ENCODE measurements around the gene TGFA.

TGFA gene

DNA sequence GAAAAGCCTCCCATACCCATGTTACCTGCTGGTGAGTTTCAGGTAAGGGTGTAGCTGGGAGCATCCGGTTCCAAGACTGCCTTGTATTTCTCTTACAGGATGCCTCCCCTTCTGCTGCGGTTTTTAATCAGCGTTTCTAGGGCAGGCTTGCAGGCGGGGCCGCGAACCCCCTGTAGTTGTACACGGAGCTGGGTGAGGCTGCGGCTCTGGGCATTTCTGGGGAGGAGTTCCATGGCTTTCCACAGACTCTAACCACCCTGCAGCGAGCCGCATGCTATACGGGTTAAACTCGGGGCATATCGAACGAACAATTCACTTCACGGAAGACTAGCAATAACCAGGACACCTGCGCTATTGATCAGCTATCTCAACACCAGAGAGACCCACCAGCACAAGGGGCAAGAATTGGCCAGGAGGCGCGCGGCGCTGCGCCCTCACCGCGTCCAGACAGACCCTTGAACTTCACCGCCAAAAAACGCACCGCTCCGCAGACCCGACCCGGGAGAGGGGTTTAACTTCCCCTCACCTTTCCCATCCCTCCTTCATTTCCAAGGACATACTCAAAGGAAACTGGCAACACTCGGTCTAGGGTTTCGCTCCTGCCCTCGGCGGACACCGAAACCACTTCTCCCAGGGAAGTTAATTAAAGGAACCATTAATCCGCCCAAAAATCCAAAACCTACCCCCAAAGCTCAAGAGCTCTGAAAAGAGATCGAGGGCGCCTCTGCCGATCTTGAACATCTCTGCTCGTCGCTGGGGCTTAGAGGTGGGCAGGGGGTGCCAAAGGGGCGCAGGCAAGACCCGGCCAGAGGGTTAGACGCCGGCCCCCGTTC lies 909 bp downstream of the TGFA start:
- DNase-seq (ENCODE audit: low read depth, low spot score), result no peak

- no peak for DNase-seq (ENCODE audit: low read depth, low spot score)
Measured at GRCh38 chr2:70551167-70551566, 2.5 kb downstream of the TGFA start.

DNA sequence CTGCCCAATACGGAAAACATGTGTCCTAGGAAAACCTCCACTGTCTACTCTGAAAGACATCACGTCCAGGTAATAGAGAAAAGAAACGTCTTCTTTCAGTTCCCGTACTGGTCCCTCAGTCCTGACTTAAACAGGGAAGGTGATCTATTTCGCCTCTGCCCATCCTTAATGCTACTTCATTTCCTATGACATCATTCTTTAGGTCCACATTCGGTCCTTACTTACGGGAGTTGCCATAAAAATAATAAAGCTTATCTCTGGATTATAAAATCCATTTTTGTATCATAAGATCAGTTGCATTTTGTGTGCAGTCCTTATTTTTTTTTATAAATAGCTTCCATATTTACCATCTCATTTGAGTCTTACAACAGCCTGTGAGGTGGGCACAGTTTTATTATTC lies 3.7 kb downstream of the TGFA start:
- no peak for DNase-seq (ENCODE audit: low read depth, low spot score)

DNA sequence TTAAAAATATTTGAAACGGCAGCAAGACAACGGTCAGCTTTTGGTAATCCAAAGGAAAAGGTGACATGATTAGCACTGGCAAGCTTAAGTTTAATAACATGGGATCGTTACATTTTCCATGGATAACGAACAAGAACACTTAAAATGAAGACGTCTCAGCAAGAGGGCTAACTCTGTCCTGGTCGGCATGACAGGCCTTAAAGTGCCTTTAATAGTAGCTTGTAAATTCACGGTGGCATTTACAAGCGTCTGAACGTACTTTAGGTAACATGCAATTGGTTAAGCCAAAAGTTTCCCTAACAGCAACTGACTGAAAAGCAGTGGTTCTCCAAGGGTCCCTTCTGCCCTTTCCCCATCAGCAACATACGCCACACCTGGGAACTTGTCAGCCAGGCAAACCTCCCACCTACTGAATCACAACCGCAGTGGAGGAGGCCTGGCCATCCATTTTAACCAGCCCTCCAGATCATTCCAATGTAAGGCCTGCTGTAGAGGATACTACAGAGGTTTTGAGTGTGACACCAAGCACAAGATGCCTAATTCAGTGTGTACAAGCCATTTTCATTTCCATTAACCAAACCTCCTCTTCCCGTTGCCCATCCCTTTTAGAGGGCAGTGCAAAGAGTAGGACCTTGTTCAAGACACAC lies 4.4 kb downstream of the TGFA start:
- no peak for DNase-seq (ENCODE audit: low read depth, low spot score)

GRCh38 chr2:70548233-70548632 lies 5.4 kb downstream of the TGFA start:
- DNase-seq (ENCODE audit: low read depth, low spot score), result no peak

DNA sequence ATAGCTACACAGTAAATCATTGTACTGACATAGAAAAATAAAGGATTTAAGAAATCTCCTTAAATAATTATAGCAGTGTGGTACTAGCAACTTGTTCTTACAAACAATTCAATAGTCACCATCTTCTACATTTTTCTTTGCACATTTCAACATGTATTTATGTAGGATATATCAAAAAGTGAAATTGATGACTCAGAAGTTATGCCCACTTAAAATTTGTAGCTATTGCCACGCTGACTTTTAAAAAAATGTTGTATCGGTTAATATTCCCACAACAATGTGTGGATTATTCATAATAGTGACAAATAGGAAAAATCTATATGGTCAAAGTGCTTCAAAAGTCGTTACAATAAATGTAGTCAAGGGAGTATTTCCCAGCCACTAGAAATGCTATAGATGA lies 6.7 kb downstream of the TGFA start:
- DNase-seq (ENCODE audit: low read depth, low spot score), result no peak

- DNase-seq (ENCODE audit: low read depth, low spot score), result no peak
Measured at GRCh38 chr2:70546376-70546775, 7.2 kb downstream of the TGFA start.

GRCh38 chr2:70541481-70542020 lies 12.1 kb downstream of the TGFA start:
- no peak for DNase-seq (ENCODE audit: low read depth, low spot score)

DNA sequence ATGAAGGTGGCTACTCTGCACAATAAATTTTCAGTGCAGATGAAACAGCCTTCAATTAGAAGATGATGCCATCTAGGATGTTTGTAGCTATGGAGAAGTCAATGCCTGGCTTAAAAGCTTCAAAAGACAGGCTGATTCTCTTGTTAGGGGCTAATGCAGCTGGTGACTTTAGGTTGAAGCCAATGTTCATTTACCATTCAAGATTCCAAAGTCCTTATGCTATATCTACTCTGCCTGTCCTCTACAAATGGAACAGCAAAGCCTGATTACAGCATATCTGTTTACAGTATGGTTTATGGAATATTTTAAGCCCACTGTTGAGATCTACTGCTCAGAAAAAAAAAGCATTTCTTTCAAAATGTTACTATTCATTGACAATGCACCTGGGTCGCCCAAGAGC lies 15.8 kb downstream of the TGFA start:
- no peak for DNase-seq (ENCODE audit: low read depth, low spot score)

- DNase-seq (ENCODE audit: low read depth, low spot score), result no peak
Measured at GRCh38 chr2:70536517-70537055, 17.0 kb downstream of the TGFA start.

DNA sequence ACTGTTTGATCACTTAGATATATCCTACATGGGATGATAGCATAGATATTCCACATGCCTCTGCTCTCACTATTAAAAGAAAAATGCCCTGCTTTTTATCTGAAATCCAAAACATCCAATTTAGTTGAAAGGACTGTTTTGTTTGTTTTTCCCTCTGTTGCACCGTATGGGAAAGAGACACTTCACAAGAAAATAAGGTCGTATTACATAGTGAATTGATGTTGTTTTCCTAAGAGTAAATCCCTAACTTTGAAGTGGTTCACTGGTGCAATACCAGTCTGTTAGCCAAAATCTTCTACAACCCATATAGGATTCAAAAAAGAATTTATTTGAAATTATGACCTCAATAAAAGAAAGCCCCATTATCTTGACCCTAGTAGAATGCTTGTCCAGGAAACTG lies 18.1 kb downstream of the TGFA start:
- DNase-seq (ENCODE audit: low read depth, low spot score), result no peak

- DNase-seq (ENCODE audit: low read depth, low spot score), result no peak
Measured at GRCh38 chr2:70534183-70534836, 19.3 kb downstream of the TGFA start.

- no peak for DNase-seq (ENCODE audit: low read depth, low spot score)
Measured at GRCh38 chr2:70532244-70532935, 21.2 kb downstream of the TGFA start.

DNA sequence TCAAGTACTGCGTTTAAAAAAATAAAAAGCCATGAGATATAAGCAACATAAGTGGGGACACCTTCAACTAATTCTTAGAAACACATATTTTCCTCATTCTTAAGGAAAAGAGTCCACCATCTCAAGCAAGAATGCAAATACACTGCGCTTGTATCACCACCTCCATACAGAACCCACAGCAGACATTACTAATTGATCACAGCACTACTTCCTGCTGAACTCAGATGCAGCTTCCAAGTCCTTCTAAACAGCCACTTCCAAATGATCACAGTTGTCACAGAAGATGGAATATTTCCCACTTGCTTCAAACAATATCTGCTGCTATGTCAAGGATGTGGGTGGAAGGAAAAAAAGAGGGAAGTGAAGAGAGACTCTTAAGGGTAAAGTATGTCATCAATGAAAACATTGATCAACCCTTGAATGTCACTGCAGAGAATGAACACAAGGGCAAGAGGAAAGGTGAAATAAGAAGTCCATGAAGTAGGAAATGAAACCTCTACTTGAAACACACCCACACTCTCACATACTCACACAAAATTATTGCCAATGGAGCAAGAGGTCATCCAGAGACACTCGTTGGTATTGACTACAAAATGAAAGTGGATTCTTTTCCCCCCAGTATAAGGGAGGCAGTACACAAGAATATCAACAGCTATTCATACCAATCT lies 22.1 kb downstream of the TGFA start:
- DNase-seq (ENCODE audit: low read depth, low spot score), result no peak

DNA sequence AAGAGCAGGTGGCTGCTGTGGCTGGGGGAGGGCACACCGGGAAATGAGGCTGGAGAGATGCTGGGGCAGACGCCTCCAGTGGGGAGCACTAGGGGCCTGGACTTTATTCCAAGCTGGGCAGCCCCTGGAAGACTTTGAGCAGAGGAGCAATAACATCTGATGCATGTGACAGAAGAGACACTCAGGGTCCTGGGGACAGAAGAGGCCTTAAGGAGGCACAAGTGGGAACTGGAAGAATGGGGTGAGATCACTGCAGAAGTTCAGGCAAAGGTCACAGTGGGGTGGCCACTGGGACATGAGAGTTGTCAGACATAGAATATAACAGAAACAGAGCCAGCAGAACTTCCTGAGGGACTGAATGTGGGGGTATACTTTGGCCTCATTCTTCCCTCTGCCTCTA lies 24.0 kb downstream of the TGFA start:
- no peak for DNase-seq (ENCODE audit: low read depth, low spot score)

- no peak for DNase-seq (ENCODE audit: low read depth, low spot score)
Measured at GRCh38 chr2:70528929-70529328, 24.7 kb downstream of the TGFA start.

DNA sequence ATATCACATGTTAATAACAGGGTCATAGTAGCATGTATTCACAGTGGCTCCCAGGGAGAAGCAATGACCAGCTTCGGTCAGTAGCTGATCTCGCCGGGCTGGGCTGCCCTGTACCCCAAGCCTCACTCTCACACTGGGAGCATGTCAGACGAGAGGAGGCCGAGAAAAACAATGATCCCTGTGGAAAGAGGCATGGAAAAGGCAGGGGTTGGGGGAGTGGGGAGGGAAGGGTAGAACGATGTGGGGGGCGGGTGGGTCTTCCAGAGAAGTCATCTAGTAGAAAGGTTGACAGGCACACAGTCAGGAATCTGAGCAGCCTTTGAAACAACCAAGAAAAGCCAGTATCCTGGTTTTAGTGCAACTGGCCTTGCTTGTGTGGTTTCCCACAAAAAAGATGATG lies 25.4 kb downstream of the TGFA start:
- DNase-seq (ENCODE audit: low read depth, low spot score), result no peak

DNA sequence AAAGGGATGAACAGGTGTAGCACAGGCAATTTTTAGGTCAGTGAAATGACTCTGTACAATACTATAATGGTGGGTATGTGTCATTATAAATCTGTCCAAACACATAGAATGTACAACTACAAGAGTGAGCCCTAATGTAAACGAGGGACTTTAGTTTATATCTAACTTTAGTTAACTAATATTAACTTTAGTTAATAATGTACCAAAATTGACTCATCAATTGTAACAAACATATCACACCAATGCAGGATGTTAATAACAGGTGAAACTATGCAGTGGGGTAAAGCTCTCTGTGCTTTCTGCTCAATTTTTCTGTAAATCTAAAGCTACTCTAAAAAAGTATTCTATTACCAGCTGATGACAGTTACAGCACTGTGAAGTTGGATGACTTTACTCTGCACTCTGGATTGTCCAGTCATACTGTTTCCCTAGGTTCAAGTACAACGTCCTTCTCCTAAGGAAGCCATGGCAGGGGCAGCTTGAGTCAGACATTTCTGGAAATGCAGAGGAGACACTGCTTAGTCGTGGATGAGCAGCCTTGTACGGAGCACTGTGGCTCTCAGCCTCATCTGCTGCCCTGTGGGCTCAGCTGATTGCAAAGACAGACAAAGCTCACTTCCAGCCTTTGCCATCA lies 26.1 kb downstream of the TGFA start:
- DNase-seq (ENCODE audit: low read depth, low spot score), result no peak

DNA sequence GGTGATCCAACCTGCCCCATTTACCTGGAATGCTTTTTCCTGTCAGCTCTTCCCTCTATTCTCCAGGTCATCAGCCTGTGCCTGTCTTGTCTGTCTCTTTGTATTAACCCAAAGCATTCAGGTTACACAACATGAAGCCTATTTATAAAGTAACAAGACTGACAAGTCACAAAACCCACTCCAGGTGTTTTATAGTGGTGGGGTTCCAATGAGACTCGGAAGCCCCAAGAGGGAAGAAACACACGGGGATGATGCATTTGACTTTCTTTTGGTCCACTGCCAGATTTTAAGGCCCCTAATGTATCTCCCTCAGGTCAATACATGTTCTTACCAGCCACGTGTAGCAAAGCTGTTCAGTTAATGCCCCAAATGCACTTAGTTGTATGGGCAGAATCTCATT lies 27.5 kb downstream of the TGFA start:
- DNase-seq (ENCODE audit: low read depth, low spot score), result no peak

- no peak for DNase-seq (ENCODE audit: low read depth, low spot score)
Measured at GRCh38 chr2:70525032-70525431, 28.6 kb downstream of the TGFA start.
